ENCODE measurements around the gene TESK2.

TESK2 gene

GRCh38 chr1:45304311-45305081 lies 186.5 kb downstream of the TESK2 start:
- no peak for TF ChIP-seq CTCF (conservative IDR thresholded peaks at IDR 0.05; ENCODE audit: control insufficient read depth, insufficient read depth, low read depth, low read length)
- peak overlapping the region; percentile 75 for H3K4me3 ChIP-seq (ENCODE audit: control insufficient read depth, low read depth, low read length)
- DNase-seq (ENCODE audit: low read depth), result no peak

GRCh38 chr1:45303520-45304310 lies 187.2 kb downstream of the TESK2 start:
- peak; percentile 96 for DNase-seq (ENCODE audit: low read depth)
- TF ChIP-seq CTCF (conservative IDR thresholded peaks at IDR 0.05; ENCODE audit: control insufficient read depth, insufficient read depth, low read depth, low read length), result peak; percentile 36
- H3K4me3 ChIP-seq (ENCODE audit: control insufficient read depth, low read depth, low read length), result peak overlapping the region; percentile 75

- no peak for DNase-seq (ENCODE audit: low read depth)
- no peak for TF ChIP-seq CTCF (conservative IDR thresholded peaks at IDR 0.05; ENCODE audit: control insufficient read depth, insufficient read depth, low read depth, low read length)
- H3K4me3 ChIP-seq (ENCODE audit: control insufficient read depth, low read depth, low read length), result peak overlapping the region; percentile 58
These were observed 188.3 kb downstream of the TESK2 start for GRCh38 chr1:45302505-45303150.

GRCh38 chr1:45300669-45300997 lies 190.3 kb downstream of the TESK2 start:
- DNase-seq (ENCODE audit: low read depth), result no peak
- H3K4me3 ChIP-seq (ENCODE audit: control insufficient read depth, low read depth, low read length), result no peak overlapping the region
- no peak for TF ChIP-seq CTCF (conservative IDR thresholded peaks at IDR 0.05; ENCODE audit: control insufficient read depth, insufficient read depth, low read depth, low read length)

- TF ChIP-seq CTCF (conservative IDR thresholded peaks at IDR 0.05; ENCODE audit: control insufficient read depth, insufficient read depth, low read depth, low read length), result peak; percentile 84
- DNase-seq (ENCODE audit: low read depth), result peak; percentile 83
- H3K4me3 ChIP-seq (ENCODE audit: control insufficient read depth, low read depth, low read length), result no peak overlapping the region
These were observed 190.8 kb downstream of the TESK2 start for GRCh38 chr1:45299981-45300668.

- no peak overlapping the region for H3K4me3 ChIP-seq (ENCODE audit: control insufficient read depth, low read depth, low read length)
- no peak for TF ChIP-seq CTCF (conservative IDR thresholded peaks at IDR 0.05; ENCODE audit: control insufficient read depth, insufficient read depth, low read depth, low read length)
- no peak for DNase-seq (ENCODE audit: low read depth)
These were observed 191.7 kb downstream of the TESK2 start for GRCh38 chr1:45299296-45299695.
